ENCODE data around the gene TEX51.

TEX51 gene

GRCh38 chr2:126911111-126911796, 12.6 kb downstream of the TEX51 start:
- no peak overlapping the region for H3K4me3 ChIP-seq (ENCODE audit: low read length)
- no peak for DNase-seq (ENCODE audit: low read depth)
- TF ChIP-seq, protein P1, sequence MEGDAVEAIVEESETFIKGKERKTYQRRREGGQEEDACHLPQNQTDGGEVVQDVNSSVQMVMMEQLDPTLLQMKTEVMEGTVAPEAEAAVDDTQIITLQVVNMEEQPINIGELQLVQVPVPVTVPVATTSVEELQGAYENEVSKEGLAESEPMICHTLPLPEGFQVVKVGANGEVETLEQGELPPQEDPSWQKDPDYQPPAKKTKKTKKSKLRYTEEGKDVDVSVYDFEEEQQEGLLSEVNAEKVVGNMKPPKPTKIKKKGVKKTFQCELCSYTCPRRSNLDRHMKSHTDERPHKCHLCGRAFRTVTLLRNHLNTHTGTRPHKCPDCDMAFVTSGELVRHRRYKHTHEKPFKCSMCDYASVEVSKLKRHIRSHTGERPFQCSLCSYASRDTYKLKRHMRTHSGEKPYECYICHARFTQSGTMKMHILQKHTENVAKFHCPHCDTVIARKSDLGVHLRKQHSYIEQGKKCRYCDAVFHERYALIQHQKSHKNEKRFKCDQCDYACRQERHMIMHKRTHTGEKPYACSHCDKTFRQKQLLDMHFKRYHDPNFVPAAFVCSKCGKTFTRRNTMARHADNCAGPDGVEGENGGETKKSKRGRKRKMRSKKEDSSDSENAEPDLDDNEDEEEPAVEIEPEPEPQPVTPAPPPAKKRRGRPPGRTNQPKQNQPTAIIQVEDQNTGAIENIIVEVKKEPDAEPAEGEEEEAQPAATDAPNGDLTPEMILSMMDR (conservative IDR thresholded peaks at IDR 0.05; ENCODE audit: low read length), result no peak

DNA sequence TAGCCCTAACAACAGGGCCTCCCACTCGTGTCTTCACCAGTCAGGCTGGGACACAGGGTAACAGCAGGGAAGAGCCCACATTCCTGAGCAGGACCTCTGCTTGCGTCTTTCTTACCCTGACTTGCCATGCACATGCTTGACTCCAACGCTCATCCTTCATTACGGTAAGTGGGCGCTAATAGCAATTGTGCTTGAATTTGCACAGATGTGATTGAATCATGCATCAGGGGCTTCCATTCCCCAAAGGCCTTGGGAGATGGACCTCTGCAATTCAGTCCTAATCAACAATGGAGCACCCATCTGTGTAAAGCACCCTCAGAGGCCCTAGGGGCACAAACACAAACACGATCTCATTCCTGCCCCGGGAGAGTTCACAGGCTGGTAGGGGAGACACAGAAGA, 13.5 kb downstream of the TEX51 start:
- TF ChIP-seq, protein P1 (conservative IDR thresholded peaks at IDR 0.05; ENCODE audit: low read length), result no peak
- no peak overlapping the region for H3K4me3 ChIP-seq (ENCODE audit: low read length)

DNA sequence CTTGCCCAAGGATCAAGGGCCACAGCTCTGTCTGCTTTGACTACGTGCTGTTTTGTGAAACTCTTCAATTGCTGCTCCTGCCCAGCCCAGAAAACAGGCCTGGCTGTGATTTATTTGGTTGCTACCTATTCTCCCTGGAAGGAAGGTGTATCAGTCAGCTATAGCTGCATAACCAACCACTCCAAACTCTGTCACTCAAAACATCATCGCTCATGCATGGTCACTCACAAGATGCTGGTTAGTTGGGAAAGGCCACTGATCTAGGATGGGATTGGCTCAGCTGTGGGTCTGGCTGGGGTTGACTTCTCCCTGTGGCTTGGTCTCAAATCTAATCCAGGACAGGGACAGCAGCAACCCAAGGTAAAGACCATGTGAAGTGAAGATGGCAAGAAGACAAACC, 14.6 kb downstream of the TEX51 start:
- TF ChIP-seq, protein P1 (conservative IDR thresholded peaks at IDR 0.05; ENCODE audit: low read length), result no peak
- no peak for DNase-seq (ENCODE audit: low read depth)
- H3K4me3 ChIP-seq (ENCODE audit: low read length), result no peak overlapping the region

More for the DNA sequence above, 13.5 kb downstream of the TEX51 start:
- no peak for DNase-seq (ENCODE audit: low read depth)

DNA sequence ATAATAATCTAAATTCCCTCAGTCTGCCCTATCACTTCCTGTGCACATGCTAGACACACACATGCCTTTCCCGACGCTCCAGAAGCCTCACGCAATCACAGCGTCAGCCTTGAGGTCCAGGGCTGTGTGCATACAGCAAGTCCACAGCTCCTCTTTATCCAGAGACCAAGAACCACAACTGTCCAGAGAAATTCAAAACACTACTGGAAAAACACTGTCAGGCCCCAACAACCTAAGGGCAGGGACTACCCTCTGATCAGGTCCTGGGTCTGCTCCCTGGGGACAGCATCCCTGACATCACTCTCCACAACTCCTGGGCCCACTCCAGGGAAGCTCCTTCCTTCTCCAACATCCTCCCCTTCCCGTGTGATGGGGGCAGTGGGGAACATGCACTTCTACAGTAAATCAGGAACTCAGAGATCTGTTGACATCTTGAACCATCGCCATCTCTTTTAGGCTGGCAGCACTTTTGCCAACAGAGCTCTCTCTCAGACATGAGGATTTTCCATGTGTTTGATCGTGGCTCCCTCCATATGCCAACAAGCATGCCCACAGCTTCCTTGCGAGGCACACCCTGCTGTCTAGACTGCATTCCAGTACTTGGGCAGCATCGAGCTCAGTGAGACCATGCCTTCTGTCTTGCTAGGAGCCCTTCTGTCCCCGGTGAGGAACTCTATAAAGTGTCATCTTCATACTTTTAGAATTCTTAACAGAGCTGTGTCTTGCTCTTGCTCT, 15.4 kb downstream of the TEX51 start:
- H3K4me3 ChIP-seq (ENCODE audit: low read length), result no peak overlapping the region
- TF ChIP-seq, protein P1 (conservative IDR thresholded peaks at IDR 0.05; ENCODE audit: low read length), result no peak
- DNase-seq (ENCODE audit: low read depth), result no peak

- TF ChIP-seq, protein P1 (conservative IDR thresholded peaks at IDR 0.05; ENCODE audit: low read length), result no peak
- H3K4me3 ChIP-seq (ENCODE audit: low read length), result no peak overlapping the region
- no peak for DNase-seq (ENCODE audit: low read depth)
Observed at GRCh38 chr2:126914811-126915500, 16.3 kb downstream of the TEX51 start.

GRCh38 chr2:126915903-126916302, 17.2 kb downstream of the TEX51 start:
- TF ChIP-seq, protein P1 (conservative IDR thresholded peaks at IDR 0.05; ENCODE audit: low read length), result no peak
- H3K4me3 ChIP-seq (ENCODE audit: low read length), result no peak overlapping the region
- DNase-seq (ENCODE audit: low read depth), result no peak

Measured in AG10803 (cell line).